HG03196 (cell line): ENCODE results near the gene ZNF318.
"Not testable (repeated sequence)": the region's sequence is repeated elsewhere in the genome, so short reads cannot be mapped to it uniquely, and the experiment has no call there.

Experiments used
- ATAC-seq: cut with Tn5 transposase; IDR thresholded peaks from one replicate; pipeline ENCODE4 v1.9.1; 2021; ENCODE audit not compliant: unreplicated experiment

Gene ZNF318

DNA sequence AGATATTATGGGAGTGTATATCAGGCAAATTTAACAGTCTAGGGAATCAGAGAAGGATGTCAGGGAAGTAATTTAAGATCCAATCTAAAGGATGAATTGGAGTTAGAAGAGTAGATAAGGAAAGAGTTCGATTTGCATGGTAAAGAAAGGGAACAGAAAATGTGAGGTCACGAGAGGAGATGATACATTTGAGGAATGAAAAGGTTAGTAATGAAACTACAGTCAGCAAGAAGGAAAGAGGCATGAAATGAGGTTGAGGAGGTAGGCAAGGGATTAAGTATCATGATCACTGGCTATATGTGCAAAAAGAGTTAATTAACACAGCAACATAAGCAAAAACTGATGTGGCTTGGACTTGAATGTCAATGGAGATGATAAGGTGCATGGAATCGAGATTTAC is 22.4 kb downstream of the ZNF318 start:
- no peak for ATAC-seq

DNA sequence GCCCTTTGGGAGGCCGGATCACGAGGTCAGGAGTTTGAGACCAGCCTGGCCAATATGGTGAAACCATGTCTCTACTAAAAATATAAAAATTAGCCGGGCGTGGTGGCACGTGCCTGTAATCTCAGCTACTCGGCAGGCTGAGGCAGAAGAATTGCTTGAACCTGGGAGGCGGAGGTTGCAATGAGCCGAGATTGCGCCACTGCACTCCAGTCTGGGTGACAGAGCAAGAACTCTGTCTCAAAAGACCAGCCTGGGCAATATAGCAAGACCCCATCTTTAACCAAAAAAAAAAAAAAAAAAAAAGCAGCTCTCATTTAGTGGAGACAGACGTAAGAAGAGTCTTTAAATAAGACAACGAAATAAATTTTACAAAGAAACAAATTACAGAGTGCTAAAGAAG is 23.2 kb downstream of the ZNF318 start:
- not testable (repeated sequence) for ATAC-seq

DNA sequence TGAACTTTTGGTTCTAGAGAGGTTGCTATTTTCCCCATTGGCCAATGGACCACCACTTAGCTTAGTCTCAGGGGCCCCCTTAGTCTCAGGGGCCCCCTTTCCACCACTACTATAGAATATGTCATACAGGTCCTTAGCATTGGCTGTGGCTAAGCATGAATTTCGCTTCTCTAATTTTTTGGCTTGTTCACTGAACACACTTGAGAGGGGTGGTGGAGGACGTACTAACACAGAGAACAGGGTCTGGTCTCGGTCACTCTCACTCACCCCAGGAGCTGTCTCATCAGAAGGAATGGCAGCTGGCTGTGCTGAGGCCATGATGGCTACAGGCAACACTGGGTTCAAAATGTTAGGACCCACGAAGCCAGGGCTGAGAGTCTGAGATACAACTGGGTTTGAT is 30.3 kb downstream of the ZNF318 start:
- ATAC-seq, result peak; percentile 43

DNA sequence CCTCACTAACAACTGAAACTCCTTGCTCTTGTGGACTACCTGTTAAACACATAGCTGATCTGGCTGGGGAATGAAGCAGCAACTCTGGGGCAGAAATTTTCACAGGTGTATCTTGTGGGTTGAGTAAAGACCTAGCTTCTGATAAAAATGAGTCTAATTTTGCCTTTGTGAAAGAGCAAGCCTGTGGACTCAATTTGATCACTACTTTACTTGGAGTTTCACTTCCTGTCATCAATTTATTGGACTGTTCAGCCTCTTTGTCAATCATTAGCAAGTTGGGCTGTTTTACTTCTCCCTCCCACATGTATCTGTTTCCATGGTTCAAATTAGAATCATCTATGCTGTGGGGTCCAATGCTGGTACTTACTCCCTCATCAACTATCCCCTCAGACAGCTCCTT is 31.2 kb downstream of the ZNF318 start:
- ATAC-seq, result peak; percentile 47

DNA sequence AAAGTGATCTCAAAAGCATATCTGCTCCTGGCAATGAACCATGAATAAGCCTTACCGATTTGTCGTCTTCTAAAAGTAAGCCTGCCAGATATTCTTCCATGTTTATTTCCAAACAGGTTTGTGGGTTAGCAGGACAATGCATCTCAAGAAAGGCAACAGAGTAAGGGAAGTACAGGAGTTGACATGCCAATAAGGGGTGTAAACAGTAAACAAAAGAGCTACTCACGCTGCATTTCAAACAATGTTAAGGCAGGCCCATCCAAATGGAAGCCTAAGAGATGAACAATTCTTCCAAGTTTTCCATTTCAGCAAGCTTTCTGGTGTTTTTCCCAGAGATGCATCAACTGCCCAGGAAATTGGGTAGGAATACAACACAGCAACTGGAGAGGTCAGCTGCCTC is 33.1 kb downstream of the ZNF318 start:
- ATAC-seq, result no peak

DNA sequence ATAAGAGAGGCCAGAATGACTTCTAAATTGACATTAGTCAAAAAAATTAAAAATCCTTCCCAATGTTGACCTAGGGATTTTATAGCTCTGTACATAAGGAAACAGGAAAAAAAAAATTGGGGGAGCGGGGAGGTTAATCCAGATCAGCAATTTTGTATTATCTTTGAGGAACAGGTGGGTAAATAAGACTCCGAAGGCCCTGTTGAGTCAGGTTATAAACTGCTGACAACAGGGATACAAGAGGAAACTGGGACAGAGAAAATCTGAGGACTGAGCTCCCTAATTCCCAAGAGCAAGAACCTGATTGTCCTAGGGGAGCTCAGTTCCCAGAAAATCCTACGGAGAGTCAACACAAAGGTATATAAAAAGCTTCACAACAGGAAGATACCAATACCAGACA is 34.0 kb downstream of the ZNF318 start:
- no peak for ATAC-seq

DNA sequence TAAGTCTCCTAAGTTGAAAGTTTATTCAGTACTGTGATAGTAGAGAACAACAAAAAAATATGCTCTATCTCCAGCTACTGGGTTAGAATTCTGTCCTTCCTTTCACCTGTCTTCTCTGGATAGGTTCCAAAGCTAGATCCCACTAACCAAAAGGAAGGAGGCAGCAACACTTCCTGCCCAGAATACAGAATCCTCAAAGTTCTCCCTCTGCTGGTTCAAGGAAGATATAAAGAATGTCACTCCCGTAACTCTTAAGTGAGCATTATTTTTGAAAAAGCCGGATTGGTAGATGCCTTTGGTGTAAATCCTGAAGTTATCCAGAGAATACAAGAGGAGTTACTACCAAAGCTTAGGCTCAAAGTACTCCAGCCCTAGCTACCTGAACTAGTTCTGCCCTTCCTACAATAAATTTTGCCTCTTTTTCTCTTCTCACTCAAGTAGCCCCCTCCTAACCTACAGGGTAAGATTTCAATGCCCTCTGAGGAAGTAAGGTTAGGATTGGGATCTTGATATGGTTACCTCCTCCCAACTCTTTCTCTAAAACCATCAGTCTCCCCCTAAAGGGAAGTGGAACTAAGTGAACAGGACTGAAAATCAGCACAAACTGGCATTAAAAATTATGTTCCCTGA is 34.9 kb downstream of the ZNF318 start:
- no peak for ATAC-seq

DNA sequence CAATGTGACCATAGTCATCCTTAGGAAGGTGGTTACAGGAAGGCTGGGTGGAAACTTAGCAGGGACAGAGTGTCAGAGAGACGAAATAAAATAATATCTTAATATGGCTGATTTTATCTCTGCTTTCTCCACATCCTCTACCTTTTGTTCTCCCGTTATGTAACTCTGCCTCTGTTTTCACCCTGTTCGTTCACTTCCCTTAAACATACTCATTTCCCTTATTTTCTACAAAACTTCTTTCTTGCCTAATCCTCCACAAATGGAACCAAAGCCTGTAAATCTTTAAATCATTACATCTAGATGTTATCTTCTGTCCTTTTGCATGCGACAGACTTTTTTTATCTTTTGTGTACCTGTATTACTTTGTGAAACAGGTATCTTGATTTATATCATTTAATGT is 37.6 kb downstream of the ZNF318 start:
- no peak for ATAC-seq

DNA sequence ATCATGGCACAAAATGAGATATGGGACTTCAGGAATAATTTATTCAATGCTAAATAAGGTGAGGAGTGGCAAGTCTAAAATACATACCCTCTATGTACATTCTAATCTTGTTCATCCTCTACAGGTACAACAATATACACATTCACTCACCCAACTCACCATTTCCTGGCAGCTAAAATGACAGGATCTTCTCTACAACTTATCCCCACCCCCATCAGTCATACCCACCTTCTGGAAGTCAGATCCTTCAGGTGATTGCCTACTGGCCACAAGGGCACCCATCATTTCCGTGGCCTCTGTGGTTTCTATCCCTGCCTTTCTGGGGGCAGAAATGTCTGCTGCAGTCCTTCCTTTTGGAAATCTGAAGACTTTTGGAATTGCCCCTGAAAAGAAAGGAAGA is 38.0 kb downstream of the ZNF318 start:
- no peak for ATAC-seq

DNA sequence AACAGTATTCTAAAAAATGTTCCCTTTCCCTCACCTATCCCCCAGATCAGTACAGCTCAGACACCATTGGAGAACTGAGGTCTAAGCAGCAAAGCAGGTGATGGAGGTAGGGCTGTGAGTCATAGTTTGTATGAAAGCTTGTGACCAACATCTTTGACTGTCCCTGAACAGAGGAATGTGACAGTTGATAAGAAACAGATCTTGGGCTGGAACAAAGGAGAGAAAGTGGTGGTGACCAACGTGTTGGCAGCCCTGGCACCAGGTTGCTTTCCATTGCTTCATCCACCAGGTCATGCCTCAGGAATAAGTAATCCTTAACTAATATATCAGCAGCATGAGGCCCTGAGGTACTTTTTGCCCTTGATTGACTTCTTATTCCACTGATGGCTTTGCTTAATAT is 40.9 kb downstream of the ZNF318 start:
- no peak for ATAC-seq

DNA sequence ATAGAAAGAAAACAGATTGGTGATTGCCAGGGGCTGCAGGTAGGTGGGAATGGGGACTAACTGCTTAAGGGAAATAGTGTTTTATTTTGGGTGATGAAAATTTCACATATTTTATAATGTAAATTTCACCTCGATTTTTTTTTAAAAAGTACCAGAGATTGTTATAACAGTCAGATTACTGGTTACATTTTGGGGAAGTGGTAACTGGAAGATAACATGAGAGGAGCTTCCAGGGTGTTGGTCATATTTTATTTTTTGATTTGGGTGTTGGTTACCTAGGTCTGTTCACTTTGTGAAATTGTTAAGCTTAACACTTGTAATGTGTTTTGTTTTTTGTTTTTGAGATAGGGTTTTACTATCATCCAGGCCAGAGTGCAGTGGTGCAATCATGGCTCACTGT is 43.6 kb downstream of the ZNF318 start:
- no peak for ATAC-seq

DNA sequence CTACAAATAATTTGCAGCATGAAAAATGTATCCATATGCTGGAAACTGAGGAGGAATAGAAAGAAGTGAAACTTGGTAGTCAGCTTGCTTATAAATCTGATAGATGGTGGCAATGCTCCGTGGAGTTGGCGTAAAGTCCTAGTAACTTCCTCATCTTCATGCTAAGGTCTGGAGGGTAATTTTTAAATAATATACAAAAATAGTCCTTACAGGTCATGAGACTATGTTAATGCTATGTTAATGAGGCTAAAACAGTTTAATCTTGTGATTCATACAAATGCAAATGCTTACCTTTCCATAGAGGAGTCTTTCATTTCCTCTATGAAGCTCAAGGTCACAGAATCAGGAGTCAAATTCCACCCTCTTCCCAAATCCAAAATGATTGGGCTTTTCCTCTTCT is 51.4 kb downstream of the ZNF318 start:
- ATAC-seq, result no peak

DNA sequence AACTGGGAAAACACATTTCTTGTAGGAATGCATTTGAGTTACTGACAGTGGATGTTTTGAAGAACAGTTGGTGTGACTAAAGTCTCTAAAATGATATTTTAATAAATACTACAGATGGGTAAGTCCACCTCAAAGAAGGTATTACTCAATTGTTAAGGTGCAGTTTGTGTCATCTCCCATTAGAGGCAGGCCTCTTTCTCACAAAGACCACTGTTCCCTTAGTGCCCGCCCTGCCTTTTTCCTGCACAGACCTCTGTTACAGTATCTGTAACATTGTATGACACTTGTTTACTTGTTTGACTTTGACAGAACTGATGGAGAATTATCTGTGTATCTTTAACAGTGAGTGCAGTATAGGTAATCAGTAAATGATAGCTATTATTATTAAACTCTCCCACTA is 55.6 kb downstream of the ZNF318 start:
- ATAC-seq, result no peak

DNA sequence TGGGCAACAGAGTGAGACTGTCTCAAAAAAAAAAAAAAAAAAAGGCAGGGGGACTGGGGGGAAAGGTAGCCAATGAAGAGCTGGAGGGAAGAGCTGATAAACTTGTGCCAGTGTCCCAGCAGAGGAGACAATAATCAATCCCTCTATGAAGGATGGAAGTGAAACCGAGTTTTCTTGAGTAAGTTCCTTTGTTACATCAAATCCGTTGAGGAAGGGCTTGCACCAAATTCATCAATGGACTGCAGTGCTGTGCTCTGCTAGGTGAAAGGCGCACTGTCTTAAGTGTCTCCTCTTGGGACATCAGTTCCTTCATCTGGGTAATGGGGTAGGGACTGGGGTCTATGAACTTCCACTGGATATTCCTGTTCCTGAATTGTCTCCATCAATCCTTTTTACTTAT is 57.8 kb downstream of the ZNF318 start:
- ATAC-seq, result no peak

DNA sequence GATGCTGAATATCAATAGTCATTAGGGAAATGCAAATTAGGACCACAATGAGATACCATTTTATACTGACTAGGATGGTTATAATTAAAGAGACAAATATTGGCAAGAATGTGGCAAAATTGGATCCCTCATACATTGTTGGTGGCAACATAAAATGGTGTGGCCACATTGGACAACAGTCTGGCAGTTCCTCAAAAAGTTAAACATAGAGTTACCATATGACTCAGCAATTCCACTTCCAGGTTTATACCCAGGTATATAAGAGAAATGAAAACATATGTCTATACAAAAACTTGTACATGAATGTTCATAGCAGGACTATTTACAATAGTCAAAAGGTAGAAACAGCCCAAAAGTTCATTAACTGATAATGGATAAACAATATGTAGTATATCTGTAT is 58.8 kb downstream of the ZNF318 start:
- ATAC-seq, result no peak

DNA sequence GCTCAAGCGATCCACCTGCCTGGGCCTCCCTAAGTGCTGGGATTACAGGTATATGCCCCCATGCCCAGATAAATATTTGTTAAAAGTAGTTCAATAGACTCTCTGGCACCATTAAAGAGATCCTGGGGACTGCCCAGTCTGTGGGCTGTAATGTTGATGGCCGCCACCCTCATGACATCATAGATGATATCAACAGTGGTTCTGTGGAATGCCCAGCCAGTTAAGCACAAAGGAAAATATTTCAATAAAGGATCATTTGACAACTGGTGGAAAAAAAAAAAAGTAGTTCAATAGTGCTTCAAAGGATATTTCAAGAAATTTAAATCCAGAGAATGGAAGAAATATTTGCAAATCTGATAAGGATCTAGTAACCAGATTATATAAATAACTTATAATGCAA is 59.3 kb downstream of the ZNF318 start:
- no peak for ATAC-seq

DNA sequence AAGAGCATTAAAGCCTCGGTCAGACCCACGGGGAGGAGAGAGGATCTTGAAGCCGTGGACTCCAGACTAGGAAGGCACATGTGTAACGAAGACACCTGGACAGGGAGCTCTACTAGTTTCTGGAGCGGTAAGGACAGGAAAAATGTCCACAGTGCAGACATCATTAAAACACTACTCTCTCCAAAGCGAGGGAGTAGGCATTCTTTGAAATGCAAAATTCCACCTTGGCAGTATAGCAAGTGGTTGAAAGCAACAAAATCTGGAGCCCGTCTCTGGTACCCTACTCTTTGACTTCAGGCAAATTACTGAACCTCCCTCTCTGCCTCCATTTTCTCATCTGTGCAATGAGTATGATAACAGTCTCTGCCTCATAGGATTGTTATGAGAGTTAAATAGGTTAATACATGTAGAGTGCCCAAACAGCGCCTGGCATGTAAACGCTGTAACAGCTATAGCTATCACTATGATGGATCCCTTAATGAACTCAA is 60.4 kb downstream of the ZNF318 start:
- no peak for ATAC-seq

DNA sequence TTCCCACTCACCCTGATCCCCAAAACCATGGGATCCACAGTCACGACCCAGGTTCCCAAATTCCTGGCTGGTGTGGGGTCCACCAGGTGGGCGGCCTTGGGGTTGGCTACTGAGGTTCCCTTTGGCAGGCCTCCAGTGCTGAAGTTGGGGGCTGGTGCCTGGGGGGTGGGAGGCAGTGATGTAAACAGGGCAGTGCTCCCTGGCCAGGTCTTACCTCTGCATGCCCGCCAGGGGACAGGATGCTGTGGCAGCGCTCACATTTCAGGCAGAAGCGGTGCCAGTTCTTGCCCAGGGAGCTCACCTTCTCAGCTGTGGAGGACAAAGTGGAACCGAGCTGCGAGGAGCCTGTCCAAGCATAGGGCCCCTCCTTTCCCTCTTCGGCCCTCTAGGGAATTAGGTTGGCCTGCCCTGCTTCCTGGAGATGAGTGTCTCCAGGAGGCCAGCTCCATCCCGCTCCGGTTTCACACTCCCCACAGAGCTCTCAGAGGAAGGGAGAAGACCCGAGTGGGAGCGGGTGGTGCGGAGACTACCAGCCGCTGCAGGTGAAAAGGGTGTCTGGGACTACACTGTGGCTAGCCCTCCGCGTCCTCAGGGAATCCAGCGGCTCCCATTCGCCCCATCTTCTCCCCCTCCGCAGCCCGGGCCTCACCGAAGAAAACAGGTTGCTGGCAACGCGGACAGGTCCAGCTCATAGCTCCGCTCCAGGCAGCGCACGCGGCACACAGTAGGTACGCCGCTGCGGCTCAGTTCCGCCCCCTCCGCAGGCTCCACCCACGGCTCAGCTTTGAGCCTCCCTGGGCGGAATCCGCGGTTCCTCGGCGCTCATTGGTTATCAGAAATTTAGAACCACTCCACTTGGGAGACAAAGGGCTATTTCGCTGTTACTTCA is 61.1 kb downstream of the ZNF318 start, which contains the start of gene CRIP3:
CRIP3 (minus strand) TSS at position 726 of the 889 bp plus-strand sequence; CDS start at position 692, 34 bp downstream.
- peak; percentile 44 for ATAC-seq

DNA sequence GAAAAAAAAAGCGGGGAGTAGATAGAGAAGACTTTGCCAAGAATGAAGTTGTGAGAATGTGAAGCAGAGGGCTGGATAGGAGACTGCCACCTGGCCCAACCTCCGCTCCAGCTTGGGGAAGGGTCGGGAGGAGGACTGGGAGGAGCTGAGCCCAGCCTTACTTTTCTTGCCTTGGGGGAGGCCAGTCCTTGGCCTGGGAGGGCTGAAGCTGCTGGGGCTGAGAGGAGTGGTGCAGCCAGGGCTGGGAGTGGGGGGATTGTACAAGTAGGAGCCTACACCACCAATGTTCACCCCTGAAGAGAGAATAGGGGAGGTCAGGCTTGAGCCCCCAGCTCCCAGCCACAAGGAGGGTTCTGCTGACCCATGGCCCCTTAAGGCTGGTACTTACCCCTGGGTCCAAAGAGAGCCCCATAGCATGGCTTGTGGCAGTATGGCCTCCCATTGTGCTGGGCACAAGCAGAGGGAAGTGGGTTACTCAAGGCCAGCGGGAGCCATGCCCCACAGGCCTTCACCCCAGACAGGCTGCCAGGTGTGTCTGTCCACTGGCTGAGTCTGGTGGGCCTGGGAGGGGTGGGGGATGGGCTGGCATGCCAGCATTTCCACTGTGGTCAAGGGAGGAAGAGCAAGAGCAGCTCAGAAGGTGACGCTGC is 61.9 kb downstream of the ZNF318 start:
- no peak for ATAC-seq

DNA sequence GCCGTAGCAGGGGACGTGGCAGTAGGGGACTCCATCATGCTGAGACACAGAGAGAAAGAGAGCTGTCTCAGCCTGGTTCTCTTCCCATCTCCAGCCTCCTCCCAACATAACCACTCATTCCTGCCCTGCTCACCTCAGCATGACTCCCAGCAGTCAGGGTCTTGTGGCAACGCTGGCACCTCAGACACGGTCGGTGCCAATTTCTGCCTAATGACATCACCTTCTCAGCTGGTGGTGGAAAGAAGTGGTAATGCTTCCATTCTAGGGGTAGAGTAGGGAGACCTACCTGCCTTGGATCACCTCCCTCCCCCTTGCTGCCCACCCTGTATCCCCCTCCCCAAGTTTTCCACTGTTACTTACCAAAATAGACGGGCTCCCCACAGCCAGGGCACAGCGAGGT is 63.4 kb downstream of the ZNF318 start:
- ATAC-seq, result no peak

DNA sequence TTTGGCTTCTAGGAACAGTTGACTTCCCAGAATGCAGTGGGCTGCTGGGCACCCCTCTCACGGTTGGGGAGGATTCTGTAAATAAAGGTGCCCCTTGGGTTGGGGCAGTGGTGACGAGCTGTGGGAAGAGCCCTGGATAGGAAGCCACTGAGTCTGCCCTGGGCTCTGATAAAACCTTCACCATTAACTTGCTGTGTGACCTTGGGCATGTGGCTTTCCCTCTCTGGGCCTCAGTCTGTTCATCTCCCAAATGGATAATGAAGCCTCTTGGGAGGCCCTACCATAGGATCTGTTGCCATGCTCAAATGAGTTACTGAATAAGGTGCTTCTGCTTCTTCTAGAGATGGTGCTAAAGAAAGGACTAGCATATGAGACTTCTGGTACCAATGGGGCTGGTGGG is 64.6 kb downstream of the ZNF318 start:
- no peak for ATAC-seq

DNA sequence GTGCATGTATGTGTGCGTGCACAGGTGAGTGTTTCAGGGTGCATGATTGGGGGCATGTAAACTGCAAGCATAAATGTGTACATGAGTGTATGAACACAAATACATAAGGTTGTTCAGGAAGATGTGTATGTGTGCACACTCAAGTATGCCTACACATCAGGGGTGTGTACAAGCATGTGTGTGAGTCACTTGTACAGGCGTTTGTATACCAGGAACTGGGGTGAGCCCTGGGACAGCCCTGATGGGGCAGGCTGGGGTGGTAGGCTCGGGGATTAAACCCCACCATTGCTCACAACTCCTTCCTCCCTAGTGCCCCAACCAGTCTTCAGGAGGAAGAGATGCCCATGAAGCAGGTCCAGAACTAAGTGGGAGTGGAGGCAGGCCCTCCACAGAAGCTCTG is 65.1 kb downstream of the ZNF318 start:
- no peak for ATAC-seq
